Lower lobe of right lung (tissue), 2 donors: ENCODE data around the gene DDX49. TPM values are rescaled to one million over a fixed set of nuclear protein-coding genes. Genes with fewer than 3 reads are reported as not detected.
A peak's percentile ranks its signal among the peaks of the same experiment; 100 is the strongest.

Source experiments
- ATAC-seq, 2 donors: fragments of 200-7000 bp; cut with Tn5 transposase; one replicate each; pipeline ENCODE4 v1.9.1; 2020 to 2022; ENCODE audit warnings: mild to moderate bottlenecking in 2 of 2, moderate library complexity in 2 of 2
- DNase-seq: peaks from one replicate; pipeline ENCODE4 v3.0.0-alpha.2; 2020
- H3K27ac ChIP-seq: fragments of 200-600 bp; one replicate; pipeline ENCODE4 v1.8.0; 2022
- H3K27me3 ChIP-seq: fragments of 200-600 bp; one replicate; pipeline ENCODE4 v1.8.0; 2022; ENCODE audit warnings: low read depth
- H3K36me3 ChIP-seq: fragments of 200-600 bp; one replicate; pipeline ENCODE4 v1.8.0; 2022; ENCODE audit warnings: mild to moderate bottlenecking
- H3K4me1 ChIP-seq: fragments of 200-600 bp; one replicate; pipeline ENCODE4 v1.8.0; 2022
- H3K4me3 ChIP-seq: fragments of 200-600 bp; one replicate; pipeline ENCODE4 v1.8.0; 2022; ENCODE audit warnings: mild to moderate bottlenecking
- H3K9me3 ChIP-seq: fragments of 200-600 bp; one replicate; pipeline ENCODE4 v1.8.0; 2022
- intact Hi-C: fragments of 100-400 bp; cut with DNase I; formaldehyde crosslinking; loops from one replicate; pipeline ENCODE4 v1.11.0; 2022
- total RNA-seq: library from RNA; stranded (reverse); fragmentation: NEBNext Ultra II Directional; extraction: Animal tissue kit (Norgen Biotek cat#: 25700); gene quantifications from one replicate; pipeline ENCODE4 v1.2.1, GENCODE V29; 2021
- TF ChIP-seq, protein P1 (sequence below): fragments of 200-600 bp; IDR thresholded peaks from one replicate; pipeline ENCODE4 v1.8.0; 2022; ENCODE audit warnings: antibody characterized with exemption, mild to moderate bottlenecking
- donor health status: DM: no; HTN: yes; CAD: no; lungs with severe emphysema.

DDX49 gene
- total RNA-seq, 1 donor from 2014 or later, result 32.2 TPM

DNA sequence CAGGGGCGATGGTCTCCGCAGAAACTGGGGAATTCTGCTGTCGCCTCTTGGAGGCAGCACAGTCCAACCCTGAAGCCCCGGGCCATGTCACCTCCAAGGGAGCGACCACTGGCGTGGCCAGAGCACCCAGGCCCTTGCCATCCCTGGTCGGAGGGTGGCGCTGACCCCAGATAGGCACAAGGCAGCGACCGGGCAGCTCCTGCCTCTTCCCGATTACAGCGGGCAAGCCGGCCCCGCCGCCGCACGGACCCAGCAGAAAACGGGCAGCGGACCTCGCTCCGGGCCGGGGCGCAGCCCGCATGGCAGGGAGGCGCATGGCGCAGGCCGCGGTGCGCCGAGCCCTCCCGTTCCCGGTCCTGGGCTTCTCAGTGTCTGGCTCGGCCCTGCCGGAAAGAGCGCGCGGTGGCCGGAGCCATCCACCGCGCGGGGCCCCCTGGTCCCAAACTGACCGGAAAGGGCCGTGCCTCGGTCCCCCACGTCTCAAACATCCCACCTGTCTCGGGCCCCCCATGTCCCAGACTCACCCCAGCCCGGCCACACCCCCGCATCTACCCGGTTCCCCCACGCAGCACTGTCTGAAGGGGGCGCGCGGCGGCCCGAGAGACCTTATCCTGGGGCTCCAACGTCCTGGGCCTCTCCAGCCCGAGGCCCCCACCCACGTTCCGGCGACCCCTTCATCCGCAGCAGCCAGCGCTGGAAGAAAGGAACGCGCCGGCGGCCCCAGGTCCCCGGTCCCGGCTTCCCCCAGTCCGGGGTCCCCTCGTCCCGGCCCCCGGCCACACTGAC, 24.3 kb upstream of the DDX49 start:
- Histone ChIP-seq H3K4me1 (peaks cover 16% of the 10 kb centered on the region), H3K27ac (no peak overlapping the region), H3K36me3 (peaks cover 13% of the 10 kb centered on the region), H3K27me3 (peaks cover 31% of the 10 kb centered on the region), H3K4me3 (peak overlapping the region; percentile 37), H3K9me3 (no peaks in the 10 kb centered on the region)
- TF ChIP-seq, protein P1, sequence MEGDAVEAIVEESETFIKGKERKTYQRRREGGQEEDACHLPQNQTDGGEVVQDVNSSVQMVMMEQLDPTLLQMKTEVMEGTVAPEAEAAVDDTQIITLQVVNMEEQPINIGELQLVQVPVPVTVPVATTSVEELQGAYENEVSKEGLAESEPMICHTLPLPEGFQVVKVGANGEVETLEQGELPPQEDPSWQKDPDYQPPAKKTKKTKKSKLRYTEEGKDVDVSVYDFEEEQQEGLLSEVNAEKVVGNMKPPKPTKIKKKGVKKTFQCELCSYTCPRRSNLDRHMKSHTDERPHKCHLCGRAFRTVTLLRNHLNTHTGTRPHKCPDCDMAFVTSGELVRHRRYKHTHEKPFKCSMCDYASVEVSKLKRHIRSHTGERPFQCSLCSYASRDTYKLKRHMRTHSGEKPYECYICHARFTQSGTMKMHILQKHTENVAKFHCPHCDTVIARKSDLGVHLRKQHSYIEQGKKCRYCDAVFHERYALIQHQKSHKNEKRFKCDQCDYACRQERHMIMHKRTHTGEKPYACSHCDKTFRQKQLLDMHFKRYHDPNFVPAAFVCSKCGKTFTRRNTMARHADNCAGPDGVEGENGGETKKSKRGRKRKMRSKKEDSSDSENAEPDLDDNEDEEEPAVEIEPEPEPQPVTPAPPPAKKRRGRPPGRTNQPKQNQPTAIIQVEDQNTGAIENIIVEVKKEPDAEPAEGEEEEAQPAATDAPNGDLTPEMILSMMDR, result peak; percentile 32
- intact Hi-C loops, result no loop called here
- ATAC-seq (peak; percentile 38 to 45), DNase-seq (no peak)

DNA sequence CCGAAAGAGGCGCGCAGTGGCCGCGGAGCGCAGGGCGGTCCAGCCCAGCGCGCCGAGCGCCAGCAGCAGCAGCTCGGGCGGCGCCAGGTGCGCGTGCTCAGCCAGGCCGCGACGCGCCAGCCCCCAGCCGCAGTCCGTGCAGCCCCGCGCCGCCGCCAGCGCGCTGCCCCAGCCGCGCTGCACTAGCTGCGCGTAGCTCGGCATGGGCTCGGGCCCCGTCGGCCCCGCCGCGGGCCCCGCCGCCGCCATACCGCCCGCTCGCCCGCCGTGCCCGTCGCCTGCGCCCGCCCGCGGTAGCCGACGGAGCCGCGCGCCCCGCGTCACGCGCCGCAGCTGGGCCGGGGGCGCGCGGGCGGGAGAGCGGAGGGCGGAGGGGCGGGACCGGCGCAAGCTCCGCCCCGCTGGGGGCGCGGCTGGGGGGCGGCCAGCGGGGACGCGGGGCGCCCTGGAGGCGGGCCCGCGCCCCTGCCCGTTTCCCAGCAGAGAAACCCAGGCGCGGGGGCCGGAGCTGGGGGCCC, 23.6 kb upstream of the DDX49 start, which contains the start of gene CERS1:
CERS1 (minus strand) TSS at position 335 of the 518 bp plus-strand sequence; CDS start at position 249, 86 bp downstream.
- TF ChIP-seq, protein P1, result no peak
- DNase-seq, result no peak
- peaks cover 31% of the 10 kb centered on the region for H3K27me3 ChIP-seq

DNA sequence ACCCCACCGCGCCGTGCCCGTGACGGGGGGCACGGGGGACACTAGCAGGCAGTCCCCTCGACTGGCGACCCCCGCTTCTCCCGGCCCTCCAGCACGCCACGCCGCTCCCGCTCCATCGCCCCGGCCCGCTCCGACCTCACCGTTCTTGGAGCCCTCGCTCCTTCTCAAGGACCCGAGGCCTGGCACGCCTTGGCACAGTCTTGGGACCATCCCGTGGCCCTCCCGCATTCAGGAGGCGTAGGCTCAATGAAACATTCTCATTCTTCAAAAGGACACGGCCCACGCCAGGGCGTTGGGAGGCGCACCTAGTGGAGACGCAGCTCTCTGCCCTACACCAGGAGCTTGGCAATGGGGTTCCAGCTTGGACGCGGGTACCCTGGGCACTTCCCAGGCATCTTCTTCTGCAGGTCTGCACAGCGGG, 23.1 kb upstream of the DDX49 start:
- TF ChIP-seq, protein P1, result no peak
- Histone ChIP-seq H3K4me1 (peaks cover 16% of the 10 kb centered on the region), H3K4me3 (no peak overlapping the region), H3K27ac (no peak overlapping the region), H3K9me3 (no peaks in the 10 kb centered on the region), H3K27me3 (peaks cover 31% of the 10 kb centered on the region), H3K36me3 (peaks cover 25% of the 10 kb centered on the region)
- intact Hi-C loops, result no loop called here
- ATAC-seq, result no peak
- DNase-seq, result no peak

More for the DNA sequence above, 23.6 kb upstream of the DDX49 start, which contains the start of gene CERS1:
- H3K27ac ChIP-seq, result no peak within 1 kb of the TSS
- H3K9me3 ChIP-seq, result no peaks in the 10 kb centered on the region
- H3K4me1 ChIP-seq, result peaks cover 16% of the 10 kb centered on the region
- peaks cover 20% of the 10 kb centered on the region for H3K36me3 ChIP-seq
- no peak for ATAC-seq
- intact Hi-C loops, result no loop called here
- H3K4me3 ChIP-seq, result peak within 1 kb of the TSS; percentile 37

DNA sequence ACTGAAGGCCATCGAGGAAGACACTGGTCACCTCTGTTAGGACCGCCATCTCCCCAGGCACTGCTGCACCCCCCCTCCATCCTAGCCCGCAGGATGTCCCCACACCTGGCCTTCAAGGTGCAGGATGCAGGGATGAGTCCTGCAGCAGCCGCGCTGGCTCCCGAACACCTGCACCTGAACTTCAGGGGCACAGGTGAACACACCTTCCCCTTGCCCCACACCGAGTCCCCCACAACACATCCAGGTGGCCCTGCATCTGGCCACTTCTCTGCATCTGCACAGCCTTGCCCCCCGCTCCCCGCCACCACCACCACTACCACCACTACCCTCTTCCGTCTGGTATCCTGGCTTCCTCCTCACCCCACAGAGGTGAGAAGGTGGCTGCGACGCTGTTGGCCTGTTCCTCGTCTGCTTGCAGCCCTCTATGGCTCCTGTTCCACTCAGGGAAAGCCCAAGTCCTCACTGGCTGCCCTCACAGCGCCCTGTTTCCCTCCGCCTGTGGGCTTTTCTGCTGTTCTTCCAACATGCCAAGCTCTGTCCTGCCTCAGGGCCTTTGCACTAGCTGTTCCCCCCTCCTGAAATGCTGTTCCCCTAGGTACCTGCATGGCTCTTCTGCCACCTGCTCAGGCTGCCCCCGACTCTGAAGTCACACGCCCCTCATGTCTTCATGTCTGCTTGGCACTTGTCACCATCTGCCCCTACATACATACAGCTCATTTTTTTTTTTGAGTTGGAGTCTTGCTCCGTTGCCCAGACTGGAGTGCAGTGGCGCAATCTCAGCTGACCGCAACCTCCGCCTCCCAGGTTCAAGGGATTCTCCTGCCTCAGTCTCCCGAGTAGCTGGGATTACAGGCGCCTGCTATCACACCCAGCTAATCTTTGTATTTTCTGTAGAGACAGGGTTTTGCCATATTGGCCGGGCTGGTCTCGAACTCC, 22.2 kb upstream of the DDX49 start:
- peaks cover 31% of the 10 kb centered on the region for H3K27me3 ChIP-seq

More for the DNA sequence above, 22.2 kb upstream of the DDX49 start:
- TF ChIP-seq, protein P1, result no peak
- Histone ChIP-seq H3K27ac (no peak overlapping the region), H3K36me3 (peaks cover 30% of the 10 kb centered on the region), H3K4me3 (no peak overlapping the region), H3K4me1 (peaks cover 16% of the 10 kb centered on the region), H3K9me3 (no peaks in the 10 kb centered on the region)
- ATAC-seq (no peak), DNase-seq (no peak)
- intact Hi-C loops, result no loop called here
